NK-92 treated with Interleukin-12 subunit alpha and Interleukin-12 subunit beta, amount 100 ng/mL, for 24 hours (cell line): Measurements from ENCODE around the gene PPT2.
"Not testable (repeated sequence)": the region's sequence is repeated elsewhere in the genome, so short reads cannot be mapped to it uniquely, and the experiment has no call there.

ENCODE experiments used
- DNase-seq: peaks from one replicate; lab custom pipeline; 2025; lab: John Stamatoyannopoulos, UW

Gene PPT2

DNA sequence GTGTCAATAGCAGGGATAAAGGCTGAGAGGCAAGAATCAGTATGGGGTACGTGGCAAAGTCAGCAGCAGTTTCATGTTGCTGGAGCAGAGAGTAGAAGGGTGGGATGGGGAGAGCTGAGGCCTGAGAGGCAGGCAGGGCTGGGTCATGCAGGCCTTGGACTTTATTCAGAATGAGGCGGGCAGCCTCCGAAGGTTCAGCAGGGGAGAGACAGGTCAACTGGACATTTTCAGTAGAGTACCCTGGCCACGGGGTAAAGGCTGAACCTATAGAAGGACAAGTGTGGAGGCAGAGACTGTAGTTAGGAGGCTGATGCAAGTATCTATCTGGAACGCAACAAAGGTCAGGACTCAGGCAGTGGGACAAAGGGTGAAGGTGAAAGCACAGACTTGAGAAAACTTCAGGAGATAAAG is 56.3 kb downstream of the PPT2 start:
- no peak for DNase-seq

DNA sequence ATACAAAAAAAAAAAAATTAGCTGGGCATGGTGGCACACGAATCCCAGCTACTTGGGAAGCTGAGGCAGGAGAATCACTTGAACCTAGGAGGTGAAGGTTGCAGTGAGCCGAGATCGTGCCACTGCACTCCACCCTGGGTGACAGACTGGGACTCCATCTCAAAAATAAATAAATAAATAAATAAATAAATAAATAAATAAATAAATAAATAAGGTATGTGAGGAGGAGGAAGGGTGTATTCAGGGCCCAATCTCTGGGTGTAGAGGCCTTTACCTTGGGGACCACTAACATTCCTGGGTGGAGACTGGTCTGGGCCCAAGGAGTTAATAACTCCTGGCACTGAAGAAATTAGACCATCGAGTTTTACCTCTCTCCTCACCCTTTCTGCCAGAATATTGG is 57.5 kb downstream of the PPT2 start:
- not testable (repeated sequence) for DNase-seq

DNA sequence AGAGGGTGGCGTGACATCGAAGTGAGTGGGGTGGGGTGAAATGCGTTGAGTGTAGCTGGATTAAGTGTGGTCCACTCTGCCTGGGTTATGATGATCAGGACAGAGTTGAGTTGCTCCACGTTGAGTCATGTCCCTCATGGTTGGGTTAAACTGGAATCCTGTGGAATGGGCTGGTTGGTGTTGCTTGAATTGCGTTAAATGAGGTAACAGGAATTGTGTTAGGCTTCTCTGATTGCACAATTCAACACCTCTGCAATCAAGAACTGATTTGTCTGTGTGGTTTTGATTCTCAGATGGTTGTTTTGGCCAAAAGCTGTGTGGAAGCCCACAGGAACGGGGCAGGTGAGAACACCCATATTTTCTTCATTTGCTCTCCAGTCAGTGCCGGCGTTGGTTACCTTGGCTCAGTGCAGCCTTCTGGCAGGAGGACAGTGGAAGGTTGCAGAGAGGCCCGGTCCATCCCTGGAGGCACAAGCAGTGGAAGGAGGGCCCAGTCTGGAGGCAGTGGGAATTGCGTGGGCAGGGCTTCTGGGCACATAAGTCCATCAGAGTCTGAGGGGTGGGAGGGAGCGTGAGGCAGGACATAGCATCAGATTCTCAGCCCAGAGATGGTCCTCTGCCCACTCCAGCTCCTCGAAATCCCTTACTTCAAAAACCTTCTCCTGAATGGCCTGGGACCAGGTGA is 58.3 kb downstream of the PPT2 start:
- no peak for DNase-seq
